Ascending aorta (tissue), 2 donors: ENCODE data around the gene TP53AIP1. TPM values are rescaled to one million over a fixed set of nuclear protein-coding genes. Genes with fewer than 3 reads are reported as not detected.
"Not testable (repeated sequence)": the region's sequence is repeated elsewhere in the genome, so short reads cannot be mapped to it uniquely, and the experiment has no call there.

Source experiments
- DNase-seq, 2 donors: peaks; one replicate each; pipeline ENCODE4 v3.0.0-alpha.2; 2019; ENCODE audit warnings: low spot score in 2 of 2
- H3K27ac ChIP-seq, 2 donors: fragments of 200-600 bp; sonication (generic); one replicate each; pipeline ENCODE4 v1.5.1; 2016 to 2017; ENCODE audit warnings: mild to moderate bottlenecking in 1 of 2
- H3K27me3 ChIP-seq: fragments of 200-600 bp; sonication (generic); one replicate; pipeline ENCODE4 v1.5.1; 2017
- H3K36me3 ChIP-seq, 2 donors: fragments of 200-600 bp; sonication (generic); one replicate each; pipeline ENCODE4 v1.5.1; 2016
- H3K4me1 ChIP-seq, 2 donors: fragments of 200-600 bp; sonication (generic); one replicate each; pipeline ENCODE4 v1.5.1; 2016 to 2017; ENCODE audit warnings: mild to moderate bottlenecking in 1 of 2
- H3K4me3 ChIP-seq, 2 donors: fragments of 200-600 bp; sonication (generic); one replicate each; pipeline ENCODE4 v1.5.1; 2016 to 2017; ENCODE audit warnings: mild to moderate bottlenecking in 1 of 2
- H3K9me3 ChIP-seq, 2 donors: fragments of 200-600 bp; sonication (generic); one replicate each; pipeline ENCODE4 v1.5.1; 2016
- intact Hi-C: fragments of 100-400 bp; cut with DNase I; formaldehyde crosslinking; loops from one replicate; pipeline ENCODE4 v1.15.1; 2023
- total RNA-seq: library from RNA; depleted of rRNA; stranded (reverse); fragments of >200 nt; gene quantifications from one replicate; pipeline ENCODE4 v1.1.0, GENCODE V29; 2016
- TF ChIP-seq, protein P1 (sequence below), 3 experiments: fragments of 200-600 bp in 2 of 3; fragments of 450-650 bp in 1 of 3; sonication (generic) in 2 of 3; IDR thresholded peaks; one replicate each; pipeline ENCODE4 v1.5.1; 2016 to 2019; ENCODE audit warnings: antibody characterized with exemption in 3 of 3, mild to moderate bottlenecking in 1 of 3, moderate library complexity in 1 of 3

TP53AIP1 gene
- total RNA-seq, 1 donor from 2014 or later, result not detected

DNA sequence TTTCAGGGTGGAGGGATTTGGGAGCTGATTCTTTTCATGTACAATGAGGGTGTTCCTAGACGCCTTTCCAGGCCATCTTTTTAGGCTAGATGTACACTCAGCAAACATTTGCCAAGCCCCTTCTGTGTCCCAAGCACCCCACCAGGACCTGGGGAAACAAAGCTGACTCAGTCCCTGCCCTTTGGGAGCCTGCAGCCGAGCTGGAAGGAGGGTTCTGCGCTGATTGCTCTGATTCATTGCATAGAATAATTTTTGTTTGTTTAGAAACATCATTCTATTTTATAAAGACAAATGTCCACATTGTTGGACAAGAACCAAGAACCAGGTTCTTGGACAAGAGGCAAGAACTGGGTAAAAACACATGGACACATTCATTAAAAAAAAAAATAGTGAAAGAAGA is 16.7 kb downstream of the TP53AIP1 start:
- DNase-seq, result no peak
- TF ChIP-seq, protein P1, sequence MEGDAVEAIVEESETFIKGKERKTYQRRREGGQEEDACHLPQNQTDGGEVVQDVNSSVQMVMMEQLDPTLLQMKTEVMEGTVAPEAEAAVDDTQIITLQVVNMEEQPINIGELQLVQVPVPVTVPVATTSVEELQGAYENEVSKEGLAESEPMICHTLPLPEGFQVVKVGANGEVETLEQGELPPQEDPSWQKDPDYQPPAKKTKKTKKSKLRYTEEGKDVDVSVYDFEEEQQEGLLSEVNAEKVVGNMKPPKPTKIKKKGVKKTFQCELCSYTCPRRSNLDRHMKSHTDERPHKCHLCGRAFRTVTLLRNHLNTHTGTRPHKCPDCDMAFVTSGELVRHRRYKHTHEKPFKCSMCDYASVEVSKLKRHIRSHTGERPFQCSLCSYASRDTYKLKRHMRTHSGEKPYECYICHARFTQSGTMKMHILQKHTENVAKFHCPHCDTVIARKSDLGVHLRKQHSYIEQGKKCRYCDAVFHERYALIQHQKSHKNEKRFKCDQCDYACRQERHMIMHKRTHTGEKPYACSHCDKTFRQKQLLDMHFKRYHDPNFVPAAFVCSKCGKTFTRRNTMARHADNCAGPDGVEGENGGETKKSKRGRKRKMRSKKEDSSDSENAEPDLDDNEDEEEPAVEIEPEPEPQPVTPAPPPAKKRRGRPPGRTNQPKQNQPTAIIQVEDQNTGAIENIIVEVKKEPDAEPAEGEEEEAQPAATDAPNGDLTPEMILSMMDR (IDR thresholded peaks at IDR 0.05), result no peak
- Histone ChIP-seq H3K4me1 (no peaks in the 10 kb centered on the region), H3K9me3 (no peaks in the 10 kb centered on the region), H3K27ac (no peak overlapping the region), H3K36me3 (no peaks in the 10 kb centered on the region), H3K27me3 (no peaks in the 10 kb centered on the region), H3K4me3 (no peak overlapping the region)
- intact Hi-C loops, result no loop called here

DNA sequence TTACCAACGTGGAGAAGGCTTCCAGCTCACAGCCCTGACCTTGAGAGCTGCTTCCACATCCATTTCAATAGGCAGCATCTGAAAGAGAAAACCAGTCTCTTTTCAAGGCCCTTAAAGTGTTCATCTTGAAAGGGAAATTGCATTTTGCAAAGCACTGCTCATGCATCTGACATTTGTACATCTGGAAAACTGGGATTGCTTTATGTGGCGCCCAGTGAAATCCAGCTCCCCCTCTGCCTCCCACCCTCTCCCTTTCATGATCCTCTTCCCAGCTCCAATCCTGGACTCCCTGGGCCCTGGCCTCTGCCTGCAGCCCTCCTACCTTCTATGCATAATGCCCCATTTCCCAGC is 17.4 kb downstream of the TP53AIP1 start:
- no peaks in the 10 kb centered on the region for H3K9me3 ChIP-seq
- no peaks in the 10 kb centered on the region for H3K27me3 ChIP-seq
- intact Hi-C loops, result no loop called here
- no peaks in the 10 kb centered on the region for H3K4me1 ChIP-seq
- no peak for DNase-seq
- no peak overlapping the region for H3K27ac ChIP-seq
- no peak overlapping the region for H3K4me3 ChIP-seq
- no peaks in the 10 kb centered on the region for H3K36me3 ChIP-seq
- TF ChIP-seq, protein P1 (IDR thresholded peaks at IDR 0.05), result no peak

DNA sequence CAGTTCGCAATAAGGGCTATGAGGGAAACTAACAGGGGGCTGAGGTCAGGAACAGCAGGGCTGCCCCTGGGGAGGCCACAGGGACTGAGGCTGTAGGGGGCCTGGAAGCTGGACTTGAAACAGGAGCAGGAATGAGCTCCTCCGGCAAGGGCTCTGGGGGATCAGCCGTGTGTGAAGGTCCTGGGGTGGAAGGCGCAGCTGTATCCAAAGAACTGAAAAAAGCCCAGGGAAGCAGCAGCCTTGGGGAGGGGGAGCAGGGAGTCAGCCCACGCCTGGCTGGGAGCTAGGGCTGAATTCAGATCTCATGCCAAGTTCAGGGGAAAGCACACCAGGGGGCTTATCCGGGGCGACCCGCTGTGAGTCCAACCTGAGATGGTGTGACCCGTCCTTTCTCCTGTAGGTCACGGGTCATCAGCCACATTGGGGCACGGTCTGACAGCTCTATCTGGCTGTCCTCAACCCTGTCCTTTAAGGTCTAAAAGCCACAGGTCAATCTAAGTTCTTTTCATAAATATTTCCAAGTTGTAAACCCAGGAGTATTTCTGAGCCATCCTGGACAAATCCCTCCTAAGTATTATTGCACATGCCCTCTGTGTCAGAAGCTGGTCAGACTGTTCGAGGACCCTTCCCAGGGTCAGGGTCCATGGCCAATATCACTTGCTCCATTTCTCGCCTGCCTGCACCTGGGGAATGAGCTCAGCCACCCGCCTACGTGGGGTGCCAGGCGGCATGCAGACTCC is 18.0 kb downstream of the TP53AIP1 start:
- H3K4me3 ChIP-seq, result no peak overlapping the region
- H3K36me3 ChIP-seq, result no peaks in the 10 kb centered on the region
- no peaks in the 10 kb centered on the region for H3K9me3 ChIP-seq
- no peaks in the 10 kb centered on the region for H3K4me1 ChIP-seq
- DNase-seq, result no peak
- H3K27ac ChIP-seq, result no peak overlapping the region
- TF ChIP-seq, protein P1 (IDR thresholded peaks at IDR 0.05), result no peak
- H3K27me3 ChIP-seq, result no peaks in the 10 kb centered on the region
- intact Hi-C loops, result no loop called here

DNA sequence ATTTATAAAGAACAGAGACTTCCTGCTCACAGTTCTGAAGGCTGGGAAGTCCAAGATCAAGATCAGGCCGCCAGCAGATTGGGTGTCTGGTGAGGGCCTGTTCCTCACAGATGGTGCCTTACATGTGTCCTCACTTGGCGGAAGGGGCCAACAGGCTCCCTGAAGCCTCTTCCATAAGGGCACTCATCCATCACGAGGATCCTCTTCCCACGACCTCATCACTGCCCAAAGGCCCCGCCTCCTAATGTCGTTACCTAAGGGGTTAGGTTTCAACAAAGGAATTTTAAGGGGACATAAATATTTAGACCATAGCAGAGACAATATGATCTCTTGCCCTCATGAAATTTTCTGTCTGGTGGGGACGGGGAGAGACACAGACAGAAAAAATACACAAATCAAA is 18.6 kb downstream of the TP53AIP1 start:
- H3K4me1 ChIP-seq, result no peaks in the 10 kb centered on the region
- H3K36me3 ChIP-seq, result no peaks in the 10 kb centered on the region
- no peak for DNase-seq
- no peak overlapping the region for H3K27ac ChIP-seq
- no peak overlapping the region for H3K4me3 ChIP-seq
- H3K9me3 ChIP-seq, result no peaks in the 10 kb centered on the region
- TF ChIP-seq, protein P1 (IDR thresholded peaks at IDR 0.05), result no peak
- intact Hi-C loops, result no loop called here
- no peaks in the 10 kb centered on the region for H3K27me3 ChIP-seq

DNA sequence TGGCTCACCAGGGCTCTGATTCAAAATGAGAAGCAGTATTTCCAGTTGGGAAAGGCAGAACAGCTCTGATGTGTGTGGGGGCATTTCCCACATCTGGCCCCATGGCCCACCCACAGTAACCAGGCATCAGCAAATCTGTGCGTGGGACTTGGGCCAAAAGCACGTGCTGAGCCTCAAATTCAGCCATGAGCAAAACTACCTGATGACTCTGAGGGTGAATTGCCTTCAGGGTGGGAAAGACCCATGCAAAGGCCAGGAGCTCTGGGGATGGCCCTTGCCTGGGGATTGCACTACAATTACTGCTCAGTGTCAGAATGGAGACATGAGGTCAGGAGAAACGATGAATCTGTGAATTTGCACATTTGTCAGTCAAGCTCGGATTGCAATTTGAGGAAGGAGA is 20.9 kb downstream of the TP53AIP1 start:
- no peaks in the 10 kb centered on the region for H3K27me3 ChIP-seq
- H3K4me3 ChIP-seq, result no peak overlapping the region
- H3K27ac ChIP-seq, result no peak overlapping the region
- H3K36me3 ChIP-seq, result no peaks in the 10 kb centered on the region
- no peak for DNase-seq
- H3K4me1 ChIP-seq, result no peaks in the 10 kb centered on the region
- no peaks in the 10 kb centered on the region for H3K9me3 ChIP-seq
- intact Hi-C loops, result no loop called here
- TF ChIP-seq, protein P1 (IDR thresholded peaks at IDR 0.05), result no peak

DNA sequence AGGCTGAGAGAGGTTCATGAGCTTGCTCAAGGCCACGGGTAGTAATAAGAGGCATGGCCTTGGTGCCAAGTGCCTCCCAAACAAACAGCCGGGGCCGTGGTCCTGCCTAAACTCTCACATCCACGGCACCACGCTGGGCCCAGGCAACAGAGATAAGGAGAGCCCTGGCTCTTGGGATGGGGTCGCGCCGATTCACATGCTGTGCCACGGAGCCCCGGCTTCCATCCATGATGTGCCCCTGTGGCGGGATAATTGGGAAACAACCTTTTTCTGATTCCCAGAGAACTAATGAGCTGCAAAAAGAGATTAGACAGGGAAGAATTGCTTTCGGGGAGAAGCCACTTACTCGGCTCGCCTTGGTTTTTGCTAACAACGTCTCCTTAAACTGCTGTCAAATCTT is 22.0 kb downstream of the TP53AIP1 start:
- TF ChIP-seq, protein P1 (IDR thresholded peaks at IDR 0.05), result no peak
- H3K4me1 ChIP-seq, result no peaks in the 10 kb centered on the region
- no peaks in the 10 kb centered on the region for H3K9me3 ChIP-seq
- H3K4me3 ChIP-seq, result no peak overlapping the region
- no peaks in the 10 kb centered on the region for H3K27me3 ChIP-seq
- no peaks in the 10 kb centered on the region for H3K36me3 ChIP-seq
- no peak overlapping the region for H3K27ac ChIP-seq
- DNase-seq, result no peak
- intact Hi-C loops, result no loop called here

DNA sequence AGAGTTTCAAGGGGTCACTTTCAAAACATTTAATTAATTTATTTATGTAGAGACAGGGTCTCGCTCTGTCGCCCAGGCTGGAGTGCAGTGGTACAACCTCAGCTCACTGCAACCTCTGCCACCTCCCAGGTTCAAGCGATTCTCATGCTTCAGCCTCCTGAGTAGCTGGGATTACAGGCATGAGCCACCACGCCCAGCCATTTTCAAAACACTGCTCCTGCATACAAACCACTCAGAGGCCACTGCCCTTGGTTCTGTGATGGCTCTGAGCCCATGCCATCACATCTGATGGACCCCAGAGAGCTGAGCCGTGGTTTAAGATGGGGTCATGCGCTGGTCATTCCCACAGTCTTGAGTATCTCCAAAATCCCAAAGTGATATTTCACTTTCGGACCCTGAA is 23.0 kb downstream of the TP53AIP1 start:
- H3K4me3 ChIP-seq, H3K4me1 ChIP-seq, H3K27me3 ChIP-seq, H3K36me3 ChIP-seq, H3K9me3 ChIP-seq, intact Hi-C loops, H3K27ac ChIP-seq, DNase-seq: not testable (repeated sequence)
